Small intestine (tissue), 7 donors: Measurements from ENCODE around the gene PUDP. TPM values are rescaled to one million over a fixed set of nuclear protein-coding genes. Genes with fewer than 3 reads are reported as not detected.
"Not testable (repeated sequence)": the region's sequence is repeated elsewhere in the genome, so short reads cannot be mapped to it uniquely, and the experiment has no call there.

ENCODE experiments used
- DNase-seq, 2 donors: peaks; one replicate each; pipeline versions ENCODE4 v3.0.0 to v3.0.0-alpha.2; 2013
- FAIRE-seq: peaks from 2 replicates; lab custom pipeline; 2012; peaks lifted over from hg19 to GRCh38; lab: Jason Lieb, UNC
- H3K27ac ChIP-seq, 3 donors: one replicate each; pipeline ENCODE4 v1.5.1; 2013; ENCODE audit warnings: low read length in 2 of 3, mild to moderate bottlenecking in 2 of 3, control low read depth in 1 of 3, inconsistent platforms in 1 of 3, low read depth in 1 of 3, moderate library complexity in 1 of 3
- H3K27me3 ChIP-seq, 3 donors: one replicate each; pipeline ENCODE4 v1.6.1; 2013; ENCODE audit warnings: low read length in 3 of 3, inconsistent platforms in 1 of 3; ENCODE audit not compliant: control insufficient read depth in 3 of 3, insufficient read depth in 3 of 3
- H3K36me3 ChIP-seq, 3 donors: one replicate each; pipeline ENCODE4 v1.6.1; 2013; ENCODE audit warnings: low read length in 3 of 3, inconsistent platforms in 1 of 3, low read depth in 1 of 3, mild to moderate bottlenecking in 1 of 3, moderate library complexity in 1 of 3; ENCODE audit not compliant: control insufficient read depth in 3 of 3, insufficient read depth in 2 of 3
- H3K4me1 ChIP-seq, 3 donors: one replicate each; pipeline ENCODE4 v1.6.1; 2013; ENCODE audit warnings: low read length in 2 of 3, inconsistent platforms in 1 of 3, low read depth in 1 of 3, mild to moderate bottlenecking in 1 of 3, moderate library complexity in 1 of 3; ENCODE audit not compliant: control insufficient read depth in 3 of 3, insufficient read depth in 2 of 3
- H3K4me3 ChIP-seq, 3 donors: one replicate each; pipeline ENCODE4 v1.5.1; 2013; ENCODE audit warnings: low read length in 3 of 3, control low read depth in 1 of 3, inconsistent platforms in 1 of 3, low read depth in 1 of 3, mild to moderate bottlenecking in 1 of 3, moderate library complexity in 1 of 3
- H3K9me3 ChIP-seq, 2 donors: one replicate each; pipeline ENCODE4 v1.6.1; 2013; ENCODE audit warnings: low read depth in 1 of 2, low read length in 1 of 2; ENCODE audit not compliant: control insufficient read depth in 2 of 2, insufficient read depth in 1 of 2
- WGBS, 3 donors: extraction: QIAGEN DNeasy Blood & Tissue Kit; methylation state at CpG; one replicate each; pipeline ENCODE4 v1.1.7; 2013; 5-methylcytosine and 5-hydroxymethylcytosine counted together
- polyA plus RNA-seq, 4 donors: library from polyadenylated mRNA; stranded (reverse) in 3 of 4; unstranded in 1 of 4; fragments of 200-250 nt in 3 of 4; fragments of 120-200 nt in 1 of 4; gene quantifications; one replicate each; pipeline versions ENCODE4 v1.2.1 to v1.2.3, GENCODE V29; 2013
- donor health status: healthy with polysubstance abuse.
- donor health status: control.
- donor health status: control.
- donor health status: Bipolar disorder and iron deficiency.
- donor health status: healthy.

Gene PUDP
- polyA plus RNA-seq, 4 donors = 16.3 to 40.4 (median 18.5) TPM

- peaks cover 0 to 17% (median 0%) of the 10 kb centered on the region in 3 donors for H3K36me3 ChIP-seq
- DNase-seq, FAIRE-seq, H3K27ac ChIP-seq, H3K4me3 ChIP-seq, H3K9me3 ChIP-seq, H3K4me1 ChIP-seq, H3K27me3 ChIP-seq: not testable (repeated sequence)
- 83 to 94% (median 93%) methylated on average over 2 of the region's 2 CpGs for WGBS, 3 donors
Observed at GRCh38 chrX:7095657-7096056, 52.3 kb downstream of the PUDP start.

DNA sequence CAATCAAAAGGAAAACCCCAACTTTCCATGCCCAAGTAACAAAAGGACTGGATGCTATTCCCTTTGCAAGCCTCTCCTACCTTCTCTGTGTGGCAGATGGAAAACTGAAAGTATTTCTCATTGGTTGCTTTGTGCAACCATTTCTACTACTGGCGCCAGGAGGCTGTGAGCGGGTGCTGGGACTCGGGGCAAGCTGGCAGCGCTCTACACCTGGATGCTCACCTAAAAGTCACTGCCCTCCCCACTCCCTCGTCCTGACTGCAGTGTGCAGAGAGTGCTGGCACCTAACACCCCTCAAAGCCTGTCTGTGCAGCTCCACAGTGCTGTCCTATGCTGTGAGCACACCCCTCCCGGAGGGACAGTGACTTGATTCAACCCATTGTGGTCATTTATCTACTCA is 54.6 kb downstream of the PUDP start:
- no peak for FAIRE-seq
- Histone ChIP-seq H3K27ac (no peak overlapping the region), H3K36me3 (peaks cover 0 to 10% (median 0%) of the 10 kb centered on the region in 3 donors), H3K4me3 (no peak overlapping the region), H3K27me3 (no peaks in the 10 kb centered on the region), H3K4me1 (peaks cover 0 to 4% (median 0%) of the 10 kb centered on the region in 3 donors), H3K9me3 (no peaks in the 10 kb centered on the region)
- 95 to 98% (median 96%) methylated on average over 6 of the region's 6 CpGs for WGBS, 3 donors
- no peak for DNase-seq

GRCh38 chrX:7092543-7092942 is 55.4 kb downstream of the PUDP start:
- no peaks in the 10 kb centered on the region for H3K9me3 ChIP-seq
- no peak overlapping the region for H3K27ac ChIP-seq
- H3K4me3 ChIP-seq = no peak overlapping the region
- DNase-seq (no peak), FAIRE-seq (no peak)
- H3K4me1 ChIP-seq = peaks cover 0 to 4% (median 0%) of the 10 kb centered on the region in 3 donors
- H3K27me3 ChIP-seq = no peaks in the 10 kb centered on the region
- WGBS, 3 donors = 58 to 87% (median 85%) methylated on average over 4 of the region's 4 CpGs
- H3K36me3 ChIP-seq = peaks cover 0 to 5% (median 0%) of the 10 kb centered on the region in 3 donors

- WGBS, 3 donors = 65 to 78% (median 72%) methylated on average over 4 of the region's 4 CpGs
- DNase-seq (no peak), FAIRE-seq (no peak)
- peaks cover 0 to 4% (median 0%) of the 10 kb centered on the region in 3 donors for H3K4me1 ChIP-seq
- H3K9me3 ChIP-seq = no peaks in the 10 kb centered on the region
- H3K27ac ChIP-seq = no peak overlapping the region
- peaks cover 0 to 5% (median 0%) of the 10 kb centered on the region in 3 donors for H3K36me3 ChIP-seq
- no peaks in the 10 kb centered on the region for H3K27me3 ChIP-seq
- H3K4me3 ChIP-seq = no peak overlapping the region
Observed at GRCh38 chrX:7091923-7092322, 56.0 kb downstream of the PUDP start.

- Histone ChIP-seq H3K4me3 (no peak overlapping the region), H3K27ac (peak overlapping the region in 1 of 3 donors; percentile 51), H3K27me3 (no peaks in the 10 kb centered on the region), H3K9me3 (no peaks in the 10 kb centered on the region), H3K36me3 (peaks cover 0 to 5% (median 0%) of the 10 kb centered on the region in 3 donors), H3K4me1 (peaks cover 0 to 4% (median 0%) of the 10 kb centered on the region in 3 donors)
- 45 to 68% (median 60%) methylated on average over 4 of the region's 4 CpGs for WGBS, 3 donors
- DNase-seq = peak; percentile 42 to 59
- FAIRE-seq = no peak
Observed at GRCh38 chrX:7090641-7091040, 57.3 kb downstream of the PUDP start.

DNA sequence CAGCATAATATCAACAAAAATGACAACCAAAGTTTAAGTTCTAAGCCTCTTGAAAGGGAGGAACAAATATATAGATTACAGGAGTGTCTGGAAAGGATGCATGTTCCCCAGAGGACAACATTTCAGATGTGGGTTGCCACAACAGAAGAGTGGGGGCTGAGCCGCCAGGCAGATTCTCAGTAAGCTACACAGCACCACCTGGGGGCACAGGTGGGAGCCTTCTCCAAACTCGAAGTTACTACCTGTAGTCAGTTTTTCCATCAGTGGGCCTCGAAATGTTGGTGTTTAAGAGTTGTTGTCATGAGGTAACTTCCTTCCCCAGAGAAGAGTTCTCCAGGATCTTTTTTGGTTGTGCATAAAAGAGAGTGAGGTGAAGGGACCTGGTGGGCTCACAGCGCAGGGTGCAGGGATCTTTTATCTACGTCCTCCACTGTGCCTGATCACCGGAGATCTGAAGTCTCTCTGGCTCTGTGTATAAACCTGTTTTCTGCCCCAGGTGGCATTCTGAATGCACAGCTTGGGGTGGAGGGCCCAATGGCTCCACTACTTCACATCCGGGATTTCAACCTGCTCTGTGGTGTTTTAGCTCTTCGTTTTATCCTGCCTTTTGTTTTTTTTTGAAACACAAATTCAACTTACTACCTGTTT is 58.9 kb downstream of the PUDP start:
- 66 to 83% (median 81%) methylated on average over 8 of the region's 8 CpGs for WGBS, 3 donors
- FAIRE-seq = no peak
- Histone ChIP-seq H3K4me1 (peaks cover 0 to 4% (median 0%) of the 10 kb centered on the region in 3 donors), H3K4me3 (no peak overlapping the region), H3K27ac (no peak overlapping the region), H3K9me3 (no peaks in the 10 kb centered on the region), H3K27me3 (no peaks in the 10 kb centered on the region), H3K36me3 (peaks cover 0 to 4% (median 0%) of the 10 kb centered on the region in 3 donors)
- DNase-seq = peak in 1 of 2 donors; percentile 21

DNA sequence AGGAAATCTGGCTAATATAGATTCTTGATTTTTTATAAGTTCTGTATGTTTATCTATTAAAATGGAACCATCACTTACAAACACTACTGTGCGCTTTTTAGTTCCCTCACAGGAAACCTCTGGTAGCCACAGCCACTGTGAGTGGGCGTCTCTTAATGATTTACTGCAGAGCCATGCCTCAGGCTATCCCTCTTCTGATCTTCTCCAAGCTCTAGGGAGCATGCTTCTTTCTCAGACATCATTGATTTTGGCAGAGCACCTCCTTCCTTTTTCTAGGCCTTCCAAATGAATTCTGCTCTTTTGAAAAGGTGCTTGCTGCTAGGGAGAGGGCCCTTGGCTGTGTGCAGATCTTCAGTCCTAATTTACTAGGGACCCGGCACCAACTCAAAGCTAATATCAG is 61.6 kb downstream of the PUDP start:
- H3K36me3 ChIP-seq = peaks cover 0 to 8% (median 0%) of the 10 kb centered on the region in 3 donors
- no peak for DNase-seq
- no peak overlapping the region for H3K4me3 ChIP-seq
- H3K9me3 ChIP-seq = no peaks in the 10 kb centered on the region
- peaks cover 0 to 4% (median 0%) of the 10 kb centered on the region in 3 donors for H3K4me1 ChIP-seq
- no peaks in the 10 kb centered on the region for H3K27me3 ChIP-seq
- no peak for FAIRE-seq
- 74 to 88% (median 80%) methylated on average over 3 of the region's 3 CpGs for WGBS, 3 donors
- no peak overlapping the region for H3K27ac ChIP-seq

DNA sequence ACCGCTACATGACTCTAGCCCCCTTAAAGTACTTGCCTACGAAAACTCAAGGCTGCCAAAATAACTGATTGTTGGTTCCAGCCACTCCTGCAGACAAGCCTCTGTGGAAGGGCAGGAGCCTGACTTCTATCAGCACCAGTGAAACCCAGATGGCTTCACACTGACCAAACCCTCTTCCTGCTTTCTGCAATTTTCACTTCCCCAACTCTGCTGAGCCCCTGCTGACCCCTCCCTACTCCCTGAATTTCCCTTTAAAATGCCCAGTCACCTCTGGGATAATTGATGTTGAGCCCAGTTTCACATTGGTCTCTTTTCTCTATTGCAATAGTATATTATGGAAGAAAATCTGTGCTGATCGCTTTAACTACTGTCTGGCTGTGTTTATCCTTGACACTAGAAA is 62.1 kb downstream of the PUDP start:
- H3K4me3 ChIP-seq = no peak overlapping the region
- no peaks in the 10 kb centered on the region for H3K27me3 ChIP-seq
- peaks cover 0 to 4% (median 0%) of the 10 kb centered on the region in 3 donors for H3K4me1 ChIP-seq
- FAIRE-seq (no peak), DNase-seq (no peak)
- no peaks in the 10 kb centered on the region for H3K9me3 ChIP-seq
- peaks cover 0 to 8% (median 0%) of the 10 kb centered on the region in 3 donors for H3K36me3 ChIP-seq
- WGBS, 3 donors = 94 to 100% (median 96%) methylated on average over 3 of the region's 3 CpGs
- H3K27ac ChIP-seq = no peak overlapping the region
